Stimulated activated naive CD8-positive, alpha-beta T cell treated with anti-CD3 and anti-CD28 coated beads, Interleukin-15, Interleukin-2, amounts not matched to agents 100 ng/mL and 50 ng/mL, for 24 hours (primary cell): ENCODE measurements around the gene NPBWR2.
"Not testable (repeated sequence)": the region's sequence is repeated elsewhere in the genome, so short reads cannot be mapped to it uniquely, and the experiment has no call there.

ENCODE experiments used
- H3K27ac Mint-ChIP-seq: one replicate; pipeline ENCODE4 v1.8.0; 2021; ENCODE audit warnings: mild to moderate bottlenecking, mixed read lengths
- H3K27me3 Mint-ChIP-seq: one replicate; pipeline ENCODE4 v1.8.0; 2021; ENCODE audit warnings: mixed read lengths
- H3K36me3 Mint-ChIP-seq: one replicate; pipeline ENCODE4 v1.8.0; 2021; ENCODE audit warnings: low read depth, mixed read lengths
- H3K4me1 Mint-ChIP-seq: one replicate; pipeline ENCODE4 v1.8.0; 2021; ENCODE audit warnings: low read depth, mixed read lengths
- H3K4me3 Mint-ChIP-seq: one replicate; pipeline ENCODE4 v1.8.0; 2021; ENCODE audit warnings: mild to moderate bottlenecking, mixed read lengths
- H3K9me3 Mint-ChIP-seq: one replicate; pipeline ENCODE4 v1.8.0; 2021; ENCODE audit warnings: mixed read lengths

The NPBWR2 gene

GRCh38 chr20:64092258-64093012 is 14.9 kb downstream of the NPBWR2 start:
- Mint-ChIP-seq H3K4me3 (no peak overlapping the region), H3K9me3 (peaks cover 7% of the 10 kb centered on the region), H3K27me3 (no peaks in the 10 kb centered on the region), H3K36me3 (peaks cover 5% of the 10 kb centered on the region), H3K27ac (no peak overlapping the region), H3K4me1 (no peaks in the 10 kb centered on the region)

- Mint-ChIP-seq H3K4me3 (no peak overlapping the region), H3K4me1 (no peaks in the 10 kb centered on the region), H3K27ac (no peak overlapping the region), H3K9me3 (peaks cover 5% of the 10 kb centered on the region), H3K27me3 (no peaks in the 10 kb centered on the region), H3K36me3 (peaks cover 2% of the 10 kb centered on the region)
These were observed 15.6 kb downstream of the NPBWR2 start for GRCh38 chr20:64091770-64092169.

- Mint-ChIP-seq H3K9me3 (peaks cover 3% of the 10 kb centered on the region), H3K36me3 (no peaks in the 10 kb centered on the region), H3K27ac (no peak overlapping the region)
These were observed 16.0 kb downstream of the NPBWR2 start for GRCh38 chr20:64091340-64091739.

GRCh38 chr20:64090165-64090564 is 17.2 kb downstream of the NPBWR2 start:
- Mint-ChIP-seq H3K27me3 (peaks cover 3% of the 10 kb centered on the region), H3K4me3 (no peak overlapping the region), H3K4me1 (no peaks in the 10 kb centered on the region), H3K9me3 (peaks cover 3% of the 10 kb centered on the region), H3K27ac (no peak overlapping the region), H3K36me3 (no peaks in the 10 kb centered on the region)

More at GRCh38 chr20:64091340-64091739, 16.0 kb downstream of the NPBWR2 start:
- H3K4me1 Mint-ChIP-seq, result no peaks in the 10 kb centered on the region
- H3K4me3 Mint-ChIP-seq, result no peak overlapping the region
- H3K27me3 Mint-ChIP-seq, result no peaks in the 10 kb centered on the region

GRCh38 chr20:64088586-64088985 is 18.8 kb downstream of the NPBWR2 start:
- H3K4me3 Mint-ChIP-seq, H3K27ac Mint-ChIP-seq, H3K36me3 Mint-ChIP-seq, H3K27me3 Mint-ChIP-seq, H3K9me3 Mint-ChIP-seq, H3K4me1 Mint-ChIP-seq: not testable (repeated sequence)

GRCh38 chr20:64087226-64087825 is 20.0 kb downstream of the NPBWR2 start:
- H3K4me3 Mint-ChIP-seq, H3K27me3 Mint-ChIP-seq, H3K36me3 Mint-ChIP-seq, H3K9me3 Mint-ChIP-seq, H3K27ac Mint-ChIP-seq: not testable (repeated sequence)
- peaks cover 14% of the 10 kb centered on the region for H3K4me1 Mint-ChIP-seq

GRCh38 chr20:64086801-64087200 is 20.6 kb downstream of the NPBWR2 start:
- Mint-ChIP-seq H3K27ac (no peak overlapping the region), H3K4me3 (no peak overlapping the region), H3K36me3 (no peaks in the 10 kb centered on the region), H3K27me3 (peaks cover 13% of the 10 kb centered on the region), H3K4me1 (peaks cover 19% of the 10 kb centered on the region), H3K9me3 (peaks cover 3% of the 10 kb centered on the region)

GRCh38 chr20:64084685-64085152 is 22.6 kb downstream of the NPBWR2 start:
- Mint-ChIP-seq H3K4me1 (peaks cover 25% of the 10 kb centered on the region), H3K9me3 (peaks cover 3% of the 10 kb centered on the region), H3K4me3 (no peak overlapping the region), H3K27me3 (peaks cover 14% of the 10 kb centered on the region), H3K27ac (no peak overlapping the region), H3K36me3 (no peaks in the 10 kb centered on the region)

- peak within 1 kb of the TSS; percentile 36 for H3K27ac Mint-ChIP-seq
- H3K4me3 Mint-ChIP-seq, result peak within 1 kb of the TSS; percentile 82
- peaks cover 14% of the 10 kb centered on the region for H3K27me3 Mint-ChIP-seq
- peaks cover 3% of the 10 kb centered on the region for H3K9me3 Mint-ChIP-seq
- no peaks in the 10 kb centered on the region for H3K36me3 Mint-ChIP-seq
- H3K4me1 Mint-ChIP-seq, result peaks cover 27% of the 10 kb centered on the region
These were observed 23.3 kb downstream of the NPBWR2 start, which contains the start of gene LKAAEAR1 for GRCh38 chr20:64083804-64084684. Gene LKAAEAR1, minus strand, starts transcription at chr20:64084398. Its CDS starts 179 bp downstream, at chr20:64084219.

GRCh38 chr20:64083378-64083803 is 24.0 kb downstream of the NPBWR2 start:
- H3K9me3 Mint-ChIP-seq, result peaks cover 3% of the 10 kb centered on the region
- H3K27ac Mint-ChIP-seq, result no peak overlapping the region
- H3K27me3 Mint-ChIP-seq, result peaks cover 14% of the 10 kb centered on the region
- H3K4me3 Mint-ChIP-seq, result peak overlapping the region; percentile 68
- no peaks in the 10 kb centered on the region for H3K36me3 Mint-ChIP-seq
- peaks cover 32% of the 10 kb centered on the region for H3K4me1 Mint-ChIP-seq

GRCh38 chr20:64082820-64083377 is 24.5 kb downstream of the NPBWR2 start:
- Mint-ChIP-seq H3K36me3 (no peaks in the 10 kb centered on the region), H3K4me1 (peaks cover 35% of the 10 kb centered on the region), H3K27me3 (peaks cover 14% of the 10 kb centered on the region), H3K9me3 (peaks cover 3% of the 10 kb centered on the region), H3K4me3 (peak overlapping the region; percentile 68), H3K27ac (no peak overlapping the region)

- H3K4me3 Mint-ChIP-seq, result no peak overlapping the region
- peaks cover 41% of the 10 kb centered on the region for H3K4me1 Mint-ChIP-seq
- H3K27me3 Mint-ChIP-seq, result peaks cover 14% of the 10 kb centered on the region
- H3K27ac Mint-ChIP-seq, result no peak overlapping the region
- H3K36me3 Mint-ChIP-seq, result no peaks in the 10 kb centered on the region
- no peaks in the 10 kb centered on the region for H3K9me3 Mint-ChIP-seq
These were observed 25.1 kb downstream of the NPBWR2 start for GRCh38 chr20:64082126-64082731.

GRCh38 chr20:64081624-64081964 is 25.8 kb downstream of the NPBWR2 start:
- Mint-ChIP-seq H3K4me3 (no peak overlapping the region), H3K9me3 (no peaks in the 10 kb centered on the region), H3K27me3 (peaks cover 14% of the 10 kb centered on the region), H3K4me1 (peaks cover 45% of the 10 kb centered on the region), H3K36me3 (no peaks in the 10 kb centered on the region), H3K27ac (no peak overlapping the region)

GRCh38 chr20:64080813-64081623 is 26.3 kb downstream of the NPBWR2 start:
- H3K4me3 Mint-ChIP-seq, result peak overlapping the region; percentile 60
- no peaks in the 10 kb centered on the region for H3K36me3 Mint-ChIP-seq

More at GRCh38 chr20:64080813-64081623, 26.3 kb downstream of the NPBWR2 start:
- Mint-ChIP-seq H3K4me1 (peaks cover 45% of the 10 kb centered on the region), H3K9me3 (no peaks in the 10 kb centered on the region), H3K27me3 (peaks cover 14% of the 10 kb centered on the region), H3K27ac (no peak overlapping the region)
